ENCODE data around the gene SPDYE18. TPM values are rescaled to one million over a fixed set of nuclear protein-coding genes. Genes with fewer than 3 reads are reported as not detected.
"Not testable (repeated sequence)": the region's sequence is repeated elsewhere in the genome, so short reads cannot be mapped to it uniquely, and the experiment has no call there.

SPDYE18 gene
- total RNA-seq, result under 1 TPM in 1 of 2 donors, not detected in 1; 0.89 TPM
- not detected for polyA plus RNA-seq (2013, experiment 1 of 2)
- polyA plus RNA-seq (2013, experiment 2 of 2), result not detected
- long read RNA-seq, experiment 1, result 0 reads
- long read RNA-seq, experiment 2, partial matches to known transcripts, result 0 of 13 reads
- long read RNA-seq, experiment 2, other reads (novel, unspliced or antisense), result 13 of 13 reads
- long read RNA-seq, experiment 3, partial matches to known transcripts, result 0 of 1 reads
- long read RNA-seq, experiment 3, other reads (novel, unspliced or antisense), result 1 of 1 reads
- long read RNA-seq, experiment 4, result 0 reads

- not testable (repeated sequence) for H3K4me1 Mint-ChIP-seq; H3K27ac ChIP-seq (ENCODE audit: low read depth, low read length); H3K9me3 ChIP-seq (ENCODE audit: control insufficient read depth, low read length); H3K27me3 Mint-ChIP-seq (ENCODE audit: insufficient read depth); H3K27ac Mint-ChIP-seq; H3K9me3 Mint-ChIP-seq; H3K36me3 ChIP-seq (ENCODE audit: control insufficient read depth, insufficient read depth, low read length); H3K4me3 ChIP-seq (ENCODE audit: low read length); H3K4me3 Mint-ChIP-seq; H3K36me3 Mint-ChIP-seq (ENCODE audit: low read depth); H3K4me1 ChIP-seq (ENCODE audit: control insufficient read depth, insufficient read depth, low read length); DNase-seq; H3K27me3 ChIP-seq (ENCODE audit: control insufficient read depth, insufficient read depth, low read length, poor library complexity, severe bottlenecking); H3K9ac ChIP-seq (ENCODE audit: extremely low read depth, low read length, poor library complexity, severe bottlenecking)
- 97% methylated on average over 4 of the region's 4 CpGs; no CpG with 5 or more reads in 1 of the 2 experiments for WGBS, 2 experiments (ENCODE audit: insufficient coverage in 1 of 2, insufficient read length in 1 of 2)
Observed at GRCh38 chr7:77062557-77062956, at the start of gene SPDYE18. Gene SPDYE18, minus strand, starts transcription at chr7:77062558. Its CDS starts 2,046 bp downstream, at chr7:77060512.

- H3K4me3 Mint-ChIP-seq; H3K36me3 ChIP-seq (ENCODE audit: control insufficient read depth, insufficient read depth, low read length); H3K27me3 Mint-ChIP-seq (ENCODE audit: insufficient read depth); H3K4me1 ChIP-seq (ENCODE audit: control insufficient read depth, insufficient read depth, low read length); H3K27me3 ChIP-seq (ENCODE audit: control insufficient read depth, insufficient read depth, low read length, poor library complexity, severe bottlenecking); H3K9me3 Mint-ChIP-seq; H3K27ac ChIP-seq (ENCODE audit: low read depth, low read length); H3K9me3 ChIP-seq (ENCODE audit: control insufficient read depth, low read length); H3K4me1 Mint-ChIP-seq; H3K9ac ChIP-seq (ENCODE audit: extremely low read depth, low read length, poor library complexity, severe bottlenecking); H3K27ac Mint-ChIP-seq; DNase-seq; H3K36me3 Mint-ChIP-seq (ENCODE audit: low read depth); H3K4me3 ChIP-seq (ENCODE audit: low read length): not testable (repeated sequence)
- 94 to 100% methylated on average over 1 of the region's 1 CpG for WGBS, 2 experiments (ENCODE audit: insufficient coverage in 1 of 2, insufficient read length in 1 of 2)
Observed at GRCh38 chr7:77108362-77108761, 46.0 kb upstream of the SPDYE18 start.

- not testable (repeated sequence) for H3K27me3 ChIP-seq (ENCODE audit: control insufficient read depth, insufficient read depth, low read length, poor library complexity, severe bottlenecking); H3K9me3 ChIP-seq (ENCODE audit: control insufficient read depth, low read length); H3K4me3 ChIP-seq (ENCODE audit: low read length); H3K9ac ChIP-seq (ENCODE audit: extremely low read depth, low read length, poor library complexity, severe bottlenecking); H3K36me3 ChIP-seq (ENCODE audit: control insufficient read depth, insufficient read depth, low read length); H3K4me1 ChIP-seq (ENCODE audit: control insufficient read depth, insufficient read depth, low read length); H3K4me1 Mint-ChIP-seq; H3K27me3 Mint-ChIP-seq (ENCODE audit: insufficient read depth); H3K4me3 Mint-ChIP-seq; H3K36me3 Mint-ChIP-seq (ENCODE audit: low read depth); DNase-seq; H3K27ac ChIP-seq (ENCODE audit: low read depth, low read length); H3K9me3 Mint-ChIP-seq; H3K27ac Mint-ChIP-seq
- 84% methylated on average over 2 of the region's 3 CpGs; no CpG with 5 or more reads in 1 of the 2 experiments for WGBS, 2 experiments (ENCODE audit: insufficient coverage in 1 of 2, insufficient read length in 1 of 2)
Observed at GRCh38 chr7:77107659-77108058, 45.3 kb upstream of the SPDYE18 start.

GRCh38 chr7:77105904-77106303 is 43.5 kb upstream of the SPDYE18 start:
- not testable (repeated sequence) for H3K4me3 Mint-ChIP-seq; H3K36me3 Mint-ChIP-seq (ENCODE audit: low read depth); H3K36me3 ChIP-seq (ENCODE audit: control insufficient read depth, insufficient read depth, low read length); H3K9me3 Mint-ChIP-seq; H3K4me1 ChIP-seq (ENCODE audit: control insufficient read depth, insufficient read depth, low read length); H3K9me3 ChIP-seq (ENCODE audit: control insufficient read depth, low read length); H3K27ac ChIP-seq (ENCODE audit: low read depth, low read length); H3K27ac Mint-ChIP-seq; DNase-seq; H3K9ac ChIP-seq (ENCODE audit: extremely low read depth, low read length, poor library complexity, severe bottlenecking); H3K4me3 ChIP-seq (ENCODE audit: low read length); H3K4me1 Mint-ChIP-seq; H3K27me3 Mint-ChIP-seq (ENCODE audit: insufficient read depth); H3K27me3 ChIP-seq (ENCODE audit: control insufficient read depth, insufficient read depth, low read length, poor library complexity, severe bottlenecking)
- WGBS, 2 experiments (ENCODE audit: insufficient coverage in 1 of 2, insufficient read length in 1 of 2), result 96 to 100% methylated on average over 1 to 2 of the region's 3 CpGs

- H3K27ac Mint-ChIP-seq; H3K27ac ChIP-seq (ENCODE audit: low read depth, low read length); H3K4me3 ChIP-seq (ENCODE audit: low read length); DNase-seq; H3K4me1 Mint-ChIP-seq; H3K36me3 ChIP-seq (ENCODE audit: control insufficient read depth, insufficient read depth, low read length); H3K9me3 ChIP-seq (ENCODE audit: control insufficient read depth, low read length); H3K4me3 Mint-ChIP-seq; H3K4me1 ChIP-seq (ENCODE audit: control insufficient read depth, insufficient read depth, low read length); H3K36me3 Mint-ChIP-seq (ENCODE audit: low read depth); H3K27me3 Mint-ChIP-seq (ENCODE audit: insufficient read depth); H3K27me3 ChIP-seq (ENCODE audit: control insufficient read depth, insufficient read depth, low read length, poor library complexity, severe bottlenecking); H3K9me3 Mint-ChIP-seq; H3K9ac ChIP-seq (ENCODE audit: extremely low read depth, low read length, poor library complexity, severe bottlenecking): not testable (repeated sequence)
Observed at GRCh38 chr7:77102671-77103070, 40.3 kb upstream of the SPDYE18 start.

GRCh38 chr7:77101187-77101586 is 38.8 kb upstream of the SPDYE18 start:
- not testable (repeated sequence) for H3K27ac ChIP-seq (ENCODE audit: low read depth, low read length); H3K27me3 ChIP-seq (ENCODE audit: control insufficient read depth, insufficient read depth, low read length, poor library complexity, severe bottlenecking); H3K27me3 Mint-ChIP-seq (ENCODE audit: insufficient read depth); H3K4me3 Mint-ChIP-seq; H3K4me1 ChIP-seq (ENCODE audit: control insufficient read depth, insufficient read depth, low read length); H3K9me3 Mint-ChIP-seq; H3K4me3 ChIP-seq (ENCODE audit: low read length); H3K27ac Mint-ChIP-seq; H3K9ac ChIP-seq (ENCODE audit: extremely low read depth, low read length, poor library complexity, severe bottlenecking); H3K9me3 ChIP-seq (ENCODE audit: control insufficient read depth, low read length); H3K36me3 ChIP-seq (ENCODE audit: control insufficient read depth, insufficient read depth, low read length); H3K4me1 Mint-ChIP-seq; DNase-seq; H3K36me3 Mint-ChIP-seq (ENCODE audit: low read depth)
- 100% methylated on average over 1 of the region's 1 CpG; no CpG with 5 or more reads in 1 of the 2 experiments for WGBS, 2 experiments (ENCODE audit: insufficient coverage in 1 of 2, insufficient read length in 1 of 2)

- 88% methylated on average over 1 of the region's 3 CpGs; no CpG with 5 or more reads in 1 of the 2 experiments for WGBS, 2 experiments (ENCODE audit: insufficient coverage in 1 of 2, insufficient read length in 1 of 2)
- H3K4me1 ChIP-seq (ENCODE audit: control insufficient read depth, insufficient read depth, low read length); H3K4me3 Mint-ChIP-seq; H3K9ac ChIP-seq (ENCODE audit: extremely low read depth, low read length, poor library complexity, severe bottlenecking); H3K9me3 Mint-ChIP-seq; H3K27me3 Mint-ChIP-seq (ENCODE audit: insufficient read depth); H3K27me3 ChIP-seq (ENCODE audit: control insufficient read depth, insufficient read depth, low read length, poor library complexity, severe bottlenecking); H3K36me3 Mint-ChIP-seq (ENCODE audit: low read depth); H3K4me1 Mint-ChIP-seq; H3K9me3 ChIP-seq (ENCODE audit: control insufficient read depth, low read length); H3K4me3 ChIP-seq (ENCODE audit: low read length); H3K36me3 ChIP-seq (ENCODE audit: control insufficient read depth, insufficient read depth, low read length); H3K27ac ChIP-seq (ENCODE audit: low read depth, low read length); H3K27ac Mint-ChIP-seq; DNase-seq: not testable (repeated sequence)
Observed at GRCh38 chr7:77100501-77100900, 38.1 kb upstream of the SPDYE18 start.
